LNCaP clone FGC (cell line): ENCODE data around the gene BTBD2.

ENCODE experiments used
- DNase-seq: peaks from one replicate; pipeline ENCODE4 v3.0.0-alpha.2; 2011; ENCODE audit warnings: low read depth
- H3K4me3 ChIP-seq: 2 replicates; pipeline ENCODE4 v1.5.1; 2011; ENCODE audit warnings: mild to moderate bottlenecking, low read depth, low read length, control low read depth
- TF ChIP-seq, protein P1 (sequence below): IDR thresholded peaks from 2 replicates; pipeline ENCODE4 v1.5.1; 2012; ENCODE audit warnings: mild to moderate bottlenecking; ENCODE audit not compliant: control insufficient read depth, insufficient read depth; ENCODE audit errors: extremely low read depth

Gene BTBD2

DNA sequence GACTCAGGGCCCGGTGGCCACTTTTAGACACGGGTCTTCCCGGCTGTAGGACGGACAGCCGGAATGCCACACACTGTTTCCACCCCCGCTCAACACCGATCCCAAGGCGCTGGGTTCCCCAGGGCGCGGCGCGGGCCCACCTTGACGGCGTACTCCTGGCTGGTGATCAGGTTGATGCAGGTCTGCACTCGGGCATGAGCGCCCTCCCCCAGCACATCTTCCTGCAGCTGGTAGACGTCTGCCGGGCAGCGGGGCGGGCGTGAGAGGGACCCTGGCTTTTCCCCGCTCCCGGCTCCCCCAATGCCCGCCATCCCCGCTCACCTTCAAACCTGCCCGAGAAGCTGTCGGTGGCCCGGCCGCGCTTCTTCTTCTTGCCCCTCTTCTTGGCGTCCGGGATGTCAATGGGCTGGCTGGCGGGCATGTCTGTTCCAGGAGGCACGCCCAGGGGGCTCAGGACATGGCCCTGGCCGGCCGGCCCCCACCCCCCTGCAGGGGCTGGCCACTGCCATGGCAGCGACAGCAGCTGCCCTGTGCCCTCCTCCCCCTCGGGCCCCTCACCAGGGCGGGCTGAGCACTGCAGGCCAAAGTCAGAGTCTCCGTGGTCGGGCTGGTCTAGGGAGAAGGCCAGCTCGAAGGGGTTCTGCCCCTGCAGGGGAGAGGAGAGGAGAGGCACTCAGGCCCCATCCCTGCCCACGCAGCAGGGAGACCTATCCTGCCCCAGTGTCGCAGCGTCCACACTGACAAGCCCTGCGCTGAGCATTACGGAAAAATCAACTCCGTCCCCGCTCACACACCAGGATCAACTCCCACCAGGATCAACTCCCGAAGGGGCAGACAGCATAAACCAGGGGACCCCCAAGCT, 30.8 kb upstream of the BTBD2 start:
- H3K4me3 ChIP-seq: no peak overlapping the region
- DNase-seq: no peak

DNA sequence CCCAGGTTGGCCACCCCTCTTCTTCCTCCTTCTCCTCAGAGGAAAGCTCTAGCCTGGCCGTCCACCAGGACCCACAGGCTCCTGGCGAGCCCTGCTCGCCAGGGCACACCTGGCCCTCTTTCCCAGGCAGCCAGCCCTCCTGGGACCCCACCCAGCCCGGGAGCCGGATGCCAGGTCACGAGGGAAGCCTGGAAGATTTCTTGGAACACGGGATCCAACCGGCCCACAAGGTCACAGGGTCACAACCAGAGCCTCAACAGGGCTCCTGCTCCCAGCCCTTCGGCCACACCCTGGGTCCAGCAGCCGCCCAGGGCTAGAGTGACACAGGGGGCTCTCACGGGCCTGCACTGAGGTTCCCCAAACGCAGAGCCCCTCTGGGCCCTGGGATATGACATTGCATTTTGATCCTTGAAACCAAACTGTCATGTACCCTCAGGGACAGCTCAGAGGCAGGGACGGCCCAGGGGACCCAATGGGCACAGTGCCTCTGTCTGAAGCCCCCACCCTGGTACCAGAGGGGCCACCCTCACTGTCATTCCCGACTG, 30.1 kb upstream of the BTBD2 start:
- H3K4me3 ChIP-seq: no peak overlapping the region

More for the DNA sequence above, 30.8 kb upstream of the BTBD2 start:
- TF ChIP-seq, protein P1, sequence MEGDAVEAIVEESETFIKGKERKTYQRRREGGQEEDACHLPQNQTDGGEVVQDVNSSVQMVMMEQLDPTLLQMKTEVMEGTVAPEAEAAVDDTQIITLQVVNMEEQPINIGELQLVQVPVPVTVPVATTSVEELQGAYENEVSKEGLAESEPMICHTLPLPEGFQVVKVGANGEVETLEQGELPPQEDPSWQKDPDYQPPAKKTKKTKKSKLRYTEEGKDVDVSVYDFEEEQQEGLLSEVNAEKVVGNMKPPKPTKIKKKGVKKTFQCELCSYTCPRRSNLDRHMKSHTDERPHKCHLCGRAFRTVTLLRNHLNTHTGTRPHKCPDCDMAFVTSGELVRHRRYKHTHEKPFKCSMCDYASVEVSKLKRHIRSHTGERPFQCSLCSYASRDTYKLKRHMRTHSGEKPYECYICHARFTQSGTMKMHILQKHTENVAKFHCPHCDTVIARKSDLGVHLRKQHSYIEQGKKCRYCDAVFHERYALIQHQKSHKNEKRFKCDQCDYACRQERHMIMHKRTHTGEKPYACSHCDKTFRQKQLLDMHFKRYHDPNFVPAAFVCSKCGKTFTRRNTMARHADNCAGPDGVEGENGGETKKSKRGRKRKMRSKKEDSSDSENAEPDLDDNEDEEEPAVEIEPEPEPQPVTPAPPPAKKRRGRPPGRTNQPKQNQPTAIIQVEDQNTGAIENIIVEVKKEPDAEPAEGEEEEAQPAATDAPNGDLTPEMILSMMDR: no peak

DNA sequence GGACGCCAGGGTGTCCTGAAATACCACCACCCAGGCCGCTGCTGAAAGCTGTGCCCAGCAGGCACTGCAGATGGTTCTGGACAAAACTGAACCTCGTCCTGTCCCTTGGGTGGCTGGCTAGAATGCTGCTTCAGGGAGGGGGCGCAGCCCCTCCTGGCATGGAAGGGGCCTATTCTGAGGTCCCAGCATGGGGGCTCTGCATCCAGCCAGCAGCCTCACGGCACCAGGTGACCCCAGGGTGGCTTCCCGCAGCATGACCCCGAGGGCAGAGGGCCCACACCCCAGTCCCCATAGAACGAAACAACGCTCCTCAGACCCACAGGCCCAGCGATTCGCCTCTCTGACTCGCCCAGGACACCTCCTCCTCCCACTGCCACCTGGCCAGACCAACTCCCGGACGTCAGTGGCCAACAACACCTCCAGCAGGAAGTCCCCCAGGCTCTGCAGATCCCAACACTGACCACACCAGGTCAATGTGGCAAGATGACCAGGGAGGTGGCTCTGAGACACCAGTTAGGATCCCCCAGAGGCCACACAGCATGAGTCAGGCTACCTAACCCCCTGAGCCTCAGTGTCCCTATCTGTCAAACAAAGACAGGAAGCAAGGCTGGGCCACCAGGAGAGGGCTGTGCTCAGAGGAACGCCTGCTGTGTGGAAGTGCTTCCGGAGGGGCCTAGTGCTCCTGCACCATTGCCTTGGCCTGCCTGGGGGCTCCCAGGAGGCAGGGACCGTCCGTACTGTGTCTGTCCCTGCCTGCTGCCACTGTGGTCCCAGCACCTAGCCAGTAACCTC, 29.4 kb upstream of the BTBD2 start:
- TF ChIP-seq, protein P1: no peak
- no peak for DNase-seq
- no peak overlapping the region for H3K4me3 ChIP-seq

More for the DNA sequence above, 30.1 kb upstream of the BTBD2 start:
- TF ChIP-seq, protein P1: no peak
- no peak for DNase-seq

DNA sequence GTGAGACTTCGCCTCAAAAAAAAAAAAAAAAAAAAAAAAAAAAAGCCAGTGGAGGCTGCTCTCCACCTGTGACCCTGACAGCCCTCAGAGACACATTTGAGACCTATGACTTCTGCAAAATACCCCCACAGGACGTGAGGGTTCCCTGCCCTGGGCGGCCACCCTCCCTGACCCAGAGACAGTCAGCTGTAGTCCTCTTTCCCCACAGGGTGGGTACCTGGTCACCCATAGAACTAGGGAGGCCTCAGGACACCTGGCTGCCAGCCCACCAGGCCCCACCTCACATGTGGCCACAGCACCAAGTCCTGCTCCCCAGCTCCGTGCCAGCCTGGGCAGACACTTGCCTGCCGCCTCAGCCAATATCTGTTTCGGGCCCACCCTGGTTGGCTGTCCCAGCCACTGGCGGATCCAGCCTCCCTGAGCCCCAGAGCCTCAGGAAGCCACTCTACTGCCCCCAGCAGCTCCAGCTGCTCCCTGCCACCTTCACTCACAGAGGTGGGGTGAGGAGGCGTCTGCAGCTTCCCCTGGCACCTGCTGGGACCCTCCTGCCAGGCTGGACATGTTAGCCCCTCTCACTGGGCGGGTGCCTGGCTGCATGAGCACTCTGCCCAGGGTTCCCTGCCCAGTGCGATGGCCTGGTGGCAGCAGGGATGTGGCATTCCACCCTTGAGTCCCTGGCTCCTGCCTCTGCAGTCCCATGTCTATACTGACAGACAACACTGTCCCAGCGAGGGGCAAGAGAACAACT, 28.6 kb upstream of the BTBD2 start:
- H3K4me3 ChIP-seq: no peak overlapping the region
- TF ChIP-seq, protein P1: no peak
- no peak for DNase-seq

DNA sequence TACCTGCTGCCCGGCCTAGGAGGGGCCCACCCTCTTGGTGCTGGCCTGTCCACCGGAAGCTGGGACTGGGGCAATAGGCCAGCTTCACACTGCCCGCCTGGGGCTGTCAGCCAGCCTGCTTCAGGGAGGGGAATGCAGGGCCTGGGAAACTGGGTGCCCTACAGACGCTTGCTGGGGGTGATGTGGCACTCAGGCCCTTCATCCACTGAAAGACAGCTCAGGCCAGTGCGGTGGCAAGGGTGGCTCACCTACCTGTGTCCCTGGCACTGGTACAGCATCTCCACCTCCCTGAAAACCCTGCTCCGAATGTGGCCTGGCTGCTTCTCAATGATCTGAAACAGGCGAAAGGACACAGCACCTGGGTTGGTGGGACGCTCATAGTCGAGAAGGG, 27.7 kb upstream of the BTBD2 start:
- H3K4me3 ChIP-seq: peak overlapping the region; percentile 17; the same call in 1 of the 2 replicates
- TF ChIP-seq, protein P1: no peak
- no peak for DNase-seq

DNA sequence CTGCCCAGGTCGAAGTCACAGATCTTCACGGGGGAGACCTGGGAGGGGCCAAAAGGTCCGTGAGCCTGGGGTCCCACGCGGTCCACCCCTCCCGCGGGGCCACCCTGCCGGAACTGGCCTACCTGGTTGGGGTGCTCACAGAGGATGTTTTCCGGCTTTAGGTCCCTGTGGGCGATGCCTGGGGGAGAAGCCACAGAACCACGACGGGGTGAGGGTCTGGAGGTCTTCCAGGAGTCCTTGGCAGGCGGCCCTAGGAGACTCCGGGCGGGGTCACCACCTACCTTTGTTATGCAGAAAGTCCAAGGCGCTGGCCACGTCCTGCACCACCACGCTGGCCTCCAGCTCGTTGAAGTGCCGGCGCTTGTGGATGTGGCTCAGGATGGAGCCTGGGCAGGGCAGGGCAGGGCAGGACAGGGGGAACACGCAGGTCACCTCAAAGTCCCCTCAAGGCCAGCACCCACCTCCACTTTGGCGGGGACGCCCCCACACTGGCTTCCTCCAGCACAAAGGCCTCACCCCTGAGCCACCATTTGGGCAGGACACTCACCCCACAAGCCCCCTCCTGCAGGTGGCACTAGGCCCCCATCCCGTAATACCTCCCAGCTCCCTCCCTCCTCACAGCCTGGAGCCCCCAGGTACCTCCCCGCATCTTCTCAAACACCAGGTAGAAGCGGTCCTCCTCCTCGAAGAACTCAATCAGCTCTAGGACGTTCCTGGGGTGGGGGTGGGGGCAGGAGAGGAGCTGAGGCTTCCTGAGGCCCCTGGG, 27.2 kb upstream of the BTBD2 start:
- TF ChIP-seq, protein P1: no peak
- H3K4me3 ChIP-seq: peak overlapping the region; percentile 26; the same call in 1 of the 2 replicates
- no peak for DNase-seq
